ENCODE data around the gene TNRC6A.
"Not testable (repeated sequence)": the region's sequence is repeated elsewhere in the genome, so short reads cannot be mapped to it uniquely, and the experiment has no call there.

The TNRC6A gene

GRCh38 chr16:24698308-24698707, 31.1 kb upstream of the TNRC6A start:
- Histone ChIP-seq H3K4me1 (ENCODE audit: control insufficient read depth, insufficient read depth, low read length) (peaks cover 29% of the 10 kb centered on the region), H3K9me3 (ENCODE audit: control insufficient read depth, low read length) (peaks cover 3% of the 10 kb centered on the region), H3K4me3 (ENCODE audit: low read length) (no peak overlapping the region), H3K36me3 (ENCODE audit: control insufficient read depth, insufficient read depth, low read length, severe bottlenecking) (no peaks in the 10 kb centered on the region), H3K27me3 (replicated peaks; ENCODE audit: control insufficient read depth, insufficient read depth, low read length) (no peaks in the 10 kb centered on the region), H3K9ac (ENCODE audit: low read length) (no peak overlapping the region)
- no peak for DNase-seq (ENCODE audit: low read depth)

GRCh38 chr16:24699151-24699723, 30.2 kb upstream of the TNRC6A start:
- Histone ChIP-seq H3K9me3 (ENCODE audit: control insufficient read depth, low read length) (peaks cover 3% of the 10 kb centered on the region), H3K9ac (ENCODE audit: low read length) (no peak overlapping the region), H3K4me3 (ENCODE audit: low read length) (no peak overlapping the region), H3K27me3 (replicated peaks; ENCODE audit: control insufficient read depth, insufficient read depth, low read length) (no peaks in the 10 kb centered on the region), H3K36me3 (ENCODE audit: control insufficient read depth, insufficient read depth, low read length, severe bottlenecking) (no peaks in the 10 kb centered on the region), H3K4me1 (ENCODE audit: control insufficient read depth, insufficient read depth, low read length) (peaks cover 29% of the 10 kb centered on the region)
- DNase-seq (ENCODE audit: low read depth), result no peak

DNA sequence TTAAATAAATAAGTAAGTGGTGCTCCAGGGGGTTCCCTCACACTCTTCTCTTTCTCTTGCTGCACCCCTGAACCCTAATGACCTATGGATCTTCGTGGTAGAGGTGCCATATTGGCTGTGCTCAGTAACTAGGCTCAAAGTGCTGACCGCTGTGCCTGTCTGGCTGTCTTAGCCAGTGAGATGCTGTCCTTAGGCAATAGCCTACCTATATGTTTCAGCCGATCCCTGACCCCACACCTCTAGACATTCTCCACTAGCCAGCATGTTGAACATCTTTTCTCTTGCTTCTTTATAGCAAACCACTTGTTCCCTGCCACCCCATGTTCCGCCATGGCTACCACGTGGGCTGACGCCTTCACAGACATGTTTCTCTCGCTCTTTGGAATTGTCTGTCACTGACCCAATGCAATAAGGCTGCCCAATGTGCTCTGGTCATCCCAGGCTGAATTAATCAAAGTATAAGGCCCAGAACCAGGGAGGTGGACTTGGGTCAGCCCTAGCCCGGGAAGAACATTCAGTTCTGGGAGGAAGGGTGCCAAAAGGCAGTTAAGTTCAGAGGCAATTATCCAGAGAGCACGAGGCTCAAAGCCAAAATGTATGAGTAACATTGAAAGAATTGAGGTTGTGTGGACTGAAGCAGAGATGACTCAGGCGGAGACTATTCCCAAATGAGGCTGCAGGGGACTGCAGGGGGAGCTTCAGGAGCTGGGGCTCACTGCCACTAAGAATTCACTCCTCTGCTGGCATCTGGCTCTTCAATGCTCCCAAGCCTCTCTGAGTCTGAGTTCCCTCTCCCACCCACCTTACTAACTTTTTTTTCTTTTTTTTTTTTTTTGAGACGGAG, 28.7 kb upstream of the TNRC6A start:
- Histone ChIP-seq H3K9ac (ENCODE audit: low read length) (peak overlapping the region; percentile 88), H3K4me3 (ENCODE audit: low read length) (peak overlapping the region; percentile 22), H3K27me3 (replicated peaks; ENCODE audit: control insufficient read depth, insufficient read depth, low read length) (no peaks in the 10 kb centered on the region), H3K9me3 (ENCODE audit: control insufficient read depth, low read length) (peaks cover 3% of the 10 kb centered on the region), H3K4me1 (ENCODE audit: control insufficient read depth, insufficient read depth, low read length) (peaks cover 33% of the 10 kb centered on the region), H3K36me3 (ENCODE audit: control insufficient read depth, insufficient read depth, low read length, severe bottlenecking) (no peaks in the 10 kb centered on the region)
- DNase-seq (ENCODE audit: low read depth), result peak; percentile 98

DNA sequence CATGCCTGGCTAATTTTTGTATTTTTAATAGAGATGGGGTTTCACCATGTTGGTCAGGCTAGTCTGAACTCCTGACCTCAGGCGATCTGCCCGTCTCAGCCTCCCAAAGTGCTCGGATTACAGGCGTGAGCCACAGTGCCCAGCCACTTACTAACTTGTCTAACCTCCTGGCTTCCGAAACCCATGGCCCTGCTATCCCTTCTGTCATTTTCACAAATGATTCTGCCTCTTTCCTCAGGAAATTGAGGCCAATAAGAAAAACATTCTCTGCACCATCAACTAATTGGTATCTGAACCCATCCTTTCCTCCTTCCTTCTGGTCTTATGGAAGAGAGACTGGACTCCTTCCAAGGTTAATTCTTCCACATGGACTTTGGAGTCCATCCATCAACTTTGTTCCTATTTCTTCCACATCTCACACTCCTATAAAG, 27.9 kb upstream of the TNRC6A start:
- H3K4me3 ChIP-seq (ENCODE audit: low read length), result peak overlapping the region; percentile 42
- peak; percentile 42 for DNase-seq (ENCODE audit: low read depth)

DNA sequence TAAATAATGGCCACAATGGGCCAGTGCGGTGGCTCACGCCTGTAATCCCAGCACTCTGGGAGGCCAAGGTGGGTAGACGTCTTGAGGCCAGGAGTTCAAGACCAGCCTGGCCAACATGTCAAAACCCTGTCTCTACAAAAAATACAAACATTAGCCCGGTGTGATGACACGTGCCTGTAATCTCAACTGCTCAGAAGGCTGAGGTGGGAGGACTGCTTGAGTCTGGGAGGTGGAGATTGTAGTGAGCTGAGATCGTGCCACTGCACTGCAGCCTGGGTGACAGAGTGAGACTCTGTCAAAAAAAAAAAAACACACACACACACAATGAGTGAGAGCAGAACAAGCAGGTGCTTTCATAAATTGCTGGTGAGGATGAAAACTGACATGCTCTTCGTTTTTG, 21.7 kb upstream of the TNRC6A start:
- not testable (repeated sequence) for H3K27me3 ChIP-seq (replicated peaks; ENCODE audit: control insufficient read depth, insufficient read depth, low read length); H3K36me3 ChIP-seq (ENCODE audit: control insufficient read depth, insufficient read depth, low read length, severe bottlenecking); H3K4me3 ChIP-seq (ENCODE audit: low read length); H3K9me3 ChIP-seq (ENCODE audit: control insufficient read depth, low read length); H3K9ac ChIP-seq (ENCODE audit: low read length); DNase-seq (ENCODE audit: low read depth)
- peaks cover 13% of the 10 kb centered on the region for H3K4me1 ChIP-seq (ENCODE audit: control insufficient read depth, insufficient read depth, low read length)

More for the DNA sequence above, 27.9 kb upstream of the TNRC6A start:
- Histone ChIP-seq H3K4me1 (ENCODE audit: control insufficient read depth, insufficient read depth, low read length) (peaks cover 38% of the 10 kb centered on the region), H3K36me3 (ENCODE audit: control insufficient read depth, insufficient read depth, low read length, severe bottlenecking) (no peaks in the 10 kb centered on the region), H3K9ac (ENCODE audit: low read length) (peak overlapping the region; percentile 88), H3K9me3 (ENCODE audit: control insufficient read depth, low read length) (peaks cover 3% of the 10 kb centered on the region), H3K27me3 (replicated peaks; ENCODE audit: control insufficient read depth, insufficient read depth, low read length) (no peaks in the 10 kb centered on the region)

DNA sequence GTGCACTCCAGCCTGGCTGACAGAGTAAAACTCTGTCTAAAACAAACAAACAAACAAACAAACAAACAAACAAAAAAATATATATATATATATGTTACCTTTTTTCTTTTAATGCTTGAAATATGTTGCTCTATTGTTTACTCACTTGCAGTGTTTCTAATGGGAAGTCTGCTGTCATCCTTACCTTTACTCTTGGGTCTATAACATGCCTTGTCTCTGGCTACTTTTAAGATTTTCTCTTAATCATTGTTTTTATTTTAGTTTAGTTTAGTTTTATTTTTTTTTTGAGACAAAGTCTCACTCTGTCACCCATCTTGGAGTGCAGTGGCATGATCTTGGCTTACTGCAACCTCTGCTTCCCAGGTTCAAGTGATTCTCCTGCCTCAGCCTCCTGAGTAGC, 16.1 kb upstream of the TNRC6A start:
- H3K27me3 ChIP-seq (replicated peaks; ENCODE audit: control insufficient read depth, insufficient read depth, low read length), result no peaks in the 10 kb centered on the region
- no peak overlapping the region for H3K4me3 ChIP-seq (ENCODE audit: low read length)
- no peak for DNase-seq (ENCODE audit: low read depth)
- H3K4me1 ChIP-seq (ENCODE audit: control insufficient read depth, insufficient read depth, low read length), result peaks cover 4% of the 10 kb centered on the region
- peaks cover 8% of the 10 kb centered on the region for H3K9me3 ChIP-seq (ENCODE audit: control insufficient read depth, low read length)
- H3K36me3 ChIP-seq (ENCODE audit: control insufficient read depth, insufficient read depth, low read length, severe bottlenecking), result no peaks in the 10 kb centered on the region
- H3K9ac ChIP-seq (ENCODE audit: low read length), result no peak overlapping the region

DNA sequence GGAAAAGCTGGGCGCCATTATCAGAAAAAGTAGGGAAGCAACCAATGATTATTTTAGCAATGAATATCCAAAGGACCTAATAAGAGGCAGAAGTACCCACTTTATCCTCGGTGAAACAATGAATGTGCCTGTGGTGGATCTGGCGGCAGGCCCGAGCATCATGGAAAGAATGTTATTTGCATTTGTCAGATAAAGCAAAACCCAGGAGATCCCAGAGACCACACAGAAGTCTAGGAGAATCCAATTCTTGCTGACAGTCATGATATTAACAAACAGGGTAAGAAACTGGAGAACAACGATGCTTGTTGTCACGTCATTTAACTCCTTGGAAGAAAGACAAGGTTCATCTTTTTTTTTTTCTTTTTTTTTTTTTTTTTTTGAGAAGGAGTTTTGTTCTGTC, 12.0 kb upstream of the TNRC6A start:
- peaks cover 4% of the 10 kb centered on the region for H3K4me1 ChIP-seq (ENCODE audit: control insufficient read depth, insufficient read depth, low read length)
- H3K36me3 ChIP-seq (ENCODE audit: control insufficient read depth, insufficient read depth, low read length, severe bottlenecking), result no peaks in the 10 kb centered on the region
- H3K9me3 ChIP-seq (ENCODE audit: control insufficient read depth, low read length), result peaks cover 8% of the 10 kb centered on the region
- DNase-seq (ENCODE audit: low read depth), result no peak
- no peaks in the 10 kb centered on the region for H3K27me3 ChIP-seq (replicated peaks; ENCODE audit: control insufficient read depth, insufficient read depth, low read length)
- no peak overlapping the region for H3K9ac ChIP-seq (ENCODE audit: low read length)
- no peak overlapping the region for H3K4me3 ChIP-seq (ENCODE audit: low read length)

DNA sequence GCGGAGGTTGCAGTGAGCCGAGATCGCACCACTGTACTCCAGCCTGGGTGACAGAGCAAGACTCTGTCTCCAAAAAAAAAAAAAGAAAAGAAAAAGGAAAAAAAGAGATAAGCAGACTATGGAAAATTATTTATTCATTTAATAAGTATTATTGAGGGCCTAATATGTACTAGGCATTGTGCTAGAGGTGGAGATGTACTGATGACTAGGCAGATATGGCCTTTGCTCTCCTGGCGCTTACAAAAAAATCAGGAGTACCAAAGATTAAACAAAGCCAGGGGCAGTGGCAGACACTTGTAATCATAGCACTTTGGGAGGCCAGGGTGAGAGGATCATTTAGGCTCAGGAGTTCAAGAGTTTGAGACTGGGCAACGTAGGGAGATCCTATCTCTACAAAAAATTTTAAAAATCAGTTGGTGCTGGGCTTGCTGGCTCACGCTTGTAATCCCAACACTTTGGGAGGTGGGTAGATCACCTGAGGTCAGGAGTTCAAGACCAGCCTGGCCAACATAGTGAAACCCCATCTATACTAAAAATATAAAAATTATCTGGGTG, 10.4 kb upstream of the TNRC6A start:
- H3K4me1 ChIP-seq (ENCODE audit: control insufficient read depth, insufficient read depth, low read length), result peaks cover 18% of the 10 kb centered on the region
- no peak overlapping the region for H3K4me3 ChIP-seq (ENCODE audit: low read length)
- peaks cover under 1% of the 10 kb centered on the region for H3K9me3 ChIP-seq (ENCODE audit: control insufficient read depth, low read length)
- H3K36me3 ChIP-seq (ENCODE audit: control insufficient read depth, insufficient read depth, low read length, severe bottlenecking), result no peaks in the 10 kb centered on the region
- H3K9ac ChIP-seq (ENCODE audit: low read length), result no peak overlapping the region
- H3K27me3 ChIP-seq (replicated peaks; ENCODE audit: control insufficient read depth, insufficient read depth, low read length), result no peaks in the 10 kb centered on the region
- no peak for DNase-seq (ENCODE audit: low read depth)

DNA sequence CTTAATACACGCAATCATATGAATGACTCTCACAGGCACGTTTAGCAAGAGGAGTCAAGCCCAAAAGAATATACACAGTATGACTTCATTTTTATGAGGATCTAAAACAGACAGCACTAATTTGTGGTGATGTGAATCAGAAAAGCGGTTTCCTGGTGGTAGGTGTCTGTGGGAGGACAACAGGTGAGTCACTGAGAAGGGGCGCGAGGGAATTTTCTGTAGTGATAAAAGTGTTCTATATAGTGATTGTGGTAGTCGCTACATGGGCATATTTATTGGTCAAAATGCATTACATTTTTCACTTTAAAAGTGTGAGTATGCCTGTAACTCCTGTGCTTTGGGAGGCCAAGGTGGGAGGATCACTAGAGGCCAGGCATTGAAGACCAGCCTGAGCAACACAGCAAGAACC, 7.6 kb upstream of the TNRC6A start:
- no peaks in the 10 kb centered on the region for H3K36me3 ChIP-seq (ENCODE audit: control insufficient read depth, insufficient read depth, low read length, severe bottlenecking)
- H3K9me3 ChIP-seq (ENCODE audit: control insufficient read depth, low read length), result no peaks in the 10 kb centered on the region
- no peak overlapping the region for H3K4me3 ChIP-seq (ENCODE audit: low read length)
- no peak overlapping the region for H3K9ac ChIP-seq (ENCODE audit: low read length)
- H3K4me1 ChIP-seq (ENCODE audit: control insufficient read depth, insufficient read depth, low read length), result peaks cover 20% of the 10 kb centered on the region
- DNase-seq (ENCODE audit: low read depth), result no peak
- H3K27me3 ChIP-seq (replicated peaks; ENCODE audit: control insufficient read depth, insufficient read depth, low read length), result no peaks in the 10 kb centered on the region

- H3K4me3 ChIP-seq (ENCODE audit: low read length), result no peak overlapping the region
- H3K9ac ChIP-seq (ENCODE audit: low read length), result peak overlapping the region; percentile 22
- peaks cover 17% of the 10 kb centered on the region for H3K4me1 ChIP-seq (ENCODE audit: control insufficient read depth, insufficient read depth, low read length)
- no peaks in the 10 kb centered on the region for H3K36me3 ChIP-seq (ENCODE audit: control insufficient read depth, insufficient read depth, low read length, severe bottlenecking)
- H3K9me3 ChIP-seq (ENCODE audit: control insufficient read depth, low read length), result no peaks in the 10 kb centered on the region
- no peaks in the 10 kb centered on the region for H3K27me3 ChIP-seq (replicated peaks; ENCODE audit: control insufficient read depth, insufficient read depth, low read length)
- peak; percentile 32 for DNase-seq (ENCODE audit: low read depth)
Measured at GRCh38 chr16:24723663-24724062, 5.8 kb upstream of the TNRC6A start.

DNA sequence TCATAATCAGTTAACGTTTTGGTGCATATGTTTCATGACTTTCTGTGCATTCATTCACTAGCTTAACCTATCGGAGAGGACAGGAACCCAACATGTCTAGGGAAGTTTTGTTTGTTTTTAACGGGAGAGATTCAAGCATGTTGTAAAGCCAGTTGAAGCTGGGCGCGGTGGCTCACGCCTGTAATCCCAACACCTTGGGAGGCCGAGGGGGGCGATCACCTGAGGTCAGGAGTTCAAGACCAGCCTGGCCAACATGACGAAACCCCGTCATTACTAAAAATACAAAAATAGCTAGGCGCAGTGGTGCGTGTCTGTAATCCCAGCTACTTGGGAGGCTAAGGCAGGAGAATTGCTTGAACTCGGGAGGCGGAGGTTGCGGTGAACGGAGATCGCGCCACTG, 1.4 kb upstream of the TNRC6A start:
- Histone ChIP-seq H3K4me3 (ENCODE audit: low read length) (no peak overlapping the region), H3K36me3 (ENCODE audit: control insufficient read depth, insufficient read depth, low read length, severe bottlenecking) (peaks cover 8% of the 10 kb centered on the region), H3K4me1 (ENCODE audit: control insufficient read depth, insufficient read depth, low read length) (peaks cover 37% of the 10 kb centered on the region), H3K27me3 (replicated peaks; ENCODE audit: control insufficient read depth, insufficient read depth, low read length) (no peaks in the 10 kb centered on the region), H3K9me3 (ENCODE audit: control insufficient read depth, low read length) (no peaks in the 10 kb centered on the region), H3K9ac (ENCODE audit: low read length) (no peak overlapping the region)
- no peak for DNase-seq (ENCODE audit: low read depth)
